Tibial nerve (tissue), 4 donors: Measurements from ENCODE around the gene GALNT6.

Source experiments
- EP300 ChIP-seq, 2 donors: sonication (generic); formaldehyde crosslinking; IDR thresholded peaks; one replicate each; pipeline ENCODE4 v1.6.1; 2017; ENCODE audit warnings: antibody characterized with exemption in 2 of 2, mild to moderate bottlenecking in 1 of 2
- POLR2A ChIP-seq, 2 donors: fragments of 450-650 bp; IDR thresholded peaks; one replicate each; pipeline ENCODE4 v1.6.1; 2017; ENCODE audit warnings: antibody characterized with exemption in 2 of 2, mild to moderate bottlenecking in 2 of 2, moderate library complexity in 2 of 2
- TF ChIP-seq, protein P1 (sequence below), 5 experiments: fragments of 200-600 bp in 3 of 5; fragments of 450-650 bp in 2 of 5; sonication (generic) in 3 of 5; IDR thresholded peaks; one replicate each; pipeline ENCODE4 v1.5.1; 2016 to 2019; ENCODE audit warnings: antibody characterized with exemption in 5 of 5, mild to moderate bottlenecking in 3 of 5, moderate library complexity in 2 of 5

DNA sequence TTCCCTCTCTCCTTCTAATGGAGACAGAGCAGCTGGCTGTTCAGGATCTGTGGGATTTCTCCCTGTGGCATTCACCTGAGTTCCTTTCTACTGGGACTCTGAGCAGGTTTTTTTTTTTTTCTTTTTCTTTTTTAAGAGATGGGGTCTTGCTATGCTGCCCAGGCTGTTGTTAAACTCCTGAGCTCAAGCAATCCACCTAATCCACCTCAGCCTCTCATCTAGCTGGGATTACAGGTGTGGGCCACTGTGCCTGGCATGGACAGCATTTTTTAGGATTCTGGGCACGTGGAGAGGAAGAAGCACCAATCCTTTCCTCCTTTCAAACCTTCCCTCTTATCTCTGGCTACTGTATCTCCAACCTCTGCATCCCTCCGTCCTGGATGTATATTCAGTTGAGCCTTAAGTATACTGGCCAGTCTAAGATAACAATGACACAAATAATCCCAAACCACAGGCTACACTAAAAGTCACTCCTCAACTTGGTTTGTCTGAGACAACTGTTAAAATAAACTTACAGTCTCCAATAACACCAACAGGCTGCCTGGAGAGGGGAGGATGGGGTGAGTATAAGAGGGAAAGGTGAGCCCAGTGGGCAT lies 28.4 kb downstream of the GALNT6 start:
- TF ChIP-seq POLR2A (IDR thresholded peaks at IDR 0.05) (no peak), EP300 (IDR thresholded peaks at IDR 0.05) (no peak)
- TF ChIP-seq, protein P1, sequence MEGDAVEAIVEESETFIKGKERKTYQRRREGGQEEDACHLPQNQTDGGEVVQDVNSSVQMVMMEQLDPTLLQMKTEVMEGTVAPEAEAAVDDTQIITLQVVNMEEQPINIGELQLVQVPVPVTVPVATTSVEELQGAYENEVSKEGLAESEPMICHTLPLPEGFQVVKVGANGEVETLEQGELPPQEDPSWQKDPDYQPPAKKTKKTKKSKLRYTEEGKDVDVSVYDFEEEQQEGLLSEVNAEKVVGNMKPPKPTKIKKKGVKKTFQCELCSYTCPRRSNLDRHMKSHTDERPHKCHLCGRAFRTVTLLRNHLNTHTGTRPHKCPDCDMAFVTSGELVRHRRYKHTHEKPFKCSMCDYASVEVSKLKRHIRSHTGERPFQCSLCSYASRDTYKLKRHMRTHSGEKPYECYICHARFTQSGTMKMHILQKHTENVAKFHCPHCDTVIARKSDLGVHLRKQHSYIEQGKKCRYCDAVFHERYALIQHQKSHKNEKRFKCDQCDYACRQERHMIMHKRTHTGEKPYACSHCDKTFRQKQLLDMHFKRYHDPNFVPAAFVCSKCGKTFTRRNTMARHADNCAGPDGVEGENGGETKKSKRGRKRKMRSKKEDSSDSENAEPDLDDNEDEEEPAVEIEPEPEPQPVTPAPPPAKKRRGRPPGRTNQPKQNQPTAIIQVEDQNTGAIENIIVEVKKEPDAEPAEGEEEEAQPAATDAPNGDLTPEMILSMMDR (IDR thresholded peaks at IDR 0.05) = no peak
